Neural cell (in vitro differentiated cells): ENCODE results near the gene SLAIN2.

Source experiments
- CTCF ChIP-seq: fragments of 450-650 bp; IDR thresholded peaks from 2 replicates; pipeline ENCODE4 v1.5.1; 2014; ENCODE audit warnings: antibody characterized with exemption, mild to moderate bottlenecking, moderate library complexity; ENCODE audit not compliant: poor library complexity, severe bottlenecking
- EP300 ChIP-seq: fragments of 450-650 bp; conservative IDR thresholded peaks from 2 replicates; pipeline ENCODE4 v1.6.1; 2014; ENCODE audit warnings: antibody characterized with exemption, mild to moderate bottlenecking, moderate library complexity; ENCODE audit not compliant: poor library complexity, severe bottlenecking
- EZH2 ChIP-seq: fragments of 200-600, 300-800 bp; shearing (Covaris generic), sonication (generic); IDR thresholded peaks from 2 replicates; pipeline ENCODE4 v1.6.1; 2014; ENCODE audit warnings: antibody characterized with exemption, low read length, borderline replicate concordance, mild to moderate bottlenecking; ENCODE audit not compliant: insufficient read depth, poor library complexity, severe bottlenecking
- POLR2AphosphoS5 ChIP-seq: IDR thresholded peaks from 2 replicates; pipeline ENCODE4 v1.6.1; 2012
- TAF1 ChIP-seq: IDR thresholded peaks from 2 replicates; pipeline ENCODE4 v1.6.1; 2012; ENCODE audit warnings: low read depth

GRCh38 chr4:48329193-48329592 is 12.1 kb upstream of the SLAIN2 start:
- TF ChIP-seq CTCF (no peak), TAF1 (no peak), POLR2AphosphoS5 (no peak), EZH2 (no peak), EP300 (no peak)
